HepG2 (cell line): Measurements from ENCODE around the gene MPP7. TPM values are rescaled to one million over a fixed set of nuclear protein-coding genes. Genes with fewer than 3 reads are reported as not detected.

Source experiments
- HMGXB4 ChIP-seq, 2 experiments: sonication (generic) in 1 of 2; formaldehyde crosslinking in 1 of 2; IDR thresholded peaks; 2 replicates each; pipeline versions ENCODE4 v1.4.0 to v1.6.1; 2018 to 2020; ENCODE audit warnings: missing genetic modification reagents in 2 of 2, borderline replicate concordance in 1 of 2, low read depth in 1 of 2, mild to moderate bottlenecking in 1 of 2, missing biosample characterization in 1 of 2
- NR2F1 ChIP-seq, 2 experiments: fragments of 450-650 bp in 1 of 2; formaldehyde crosslinking in 1 of 2; IDR thresholded peaks; 2 replicates each; pipeline versions ENCODE4 v1.5.0 to v1.6.1; 2016 to 2020; ENCODE audit warnings: mild to moderate bottlenecking in 1 of 2, missing compliant biosample characterization in 1 of 2, missing genetic modification reagents in 1 of 2, moderate library complexity in 1 of 2
- PHF8 ChIP-seq: sonication (generic); formaldehyde crosslinking; IDR thresholded peaks from 2 replicates; pipeline ENCODE4 v1.5.0; 2020; ENCODE audit warnings: missing genetic modification reagents
- TFAP4 ChIP-seq: sonication (generic); IDR thresholded peaks from 2 replicates; pipeline ENCODE4 v1.6.1; 2016; ENCODE audit warnings: low read depth, borderline replicate concordance
- YEATS2 ChIP-seq: sonication (generic); formaldehyde crosslinking; IDR thresholded peaks from 2 replicates; pipeline ENCODE4 v1.4.0; 2020; ENCODE audit warnings: missing genetic modification reagents, borderline replicate concordance
- ZBTB38 ChIP-seq: sonication (generic); formaldehyde crosslinking; IDR thresholded peaks from 2 replicates; pipeline ENCODE4 v1.5.1; 2020; ENCODE audit warnings: mild to moderate bottlenecking, missing genetic modification reagents
- ZNF124 ChIP-seq: sonication (generic); formaldehyde crosslinking; IDR thresholded peaks from 2 replicates; pipeline ENCODE4 v1.4.0; 2020; ENCODE audit warnings: missing genetic modification reagents
- ZNF343 ChIP-seq: sonication (generic); formaldehyde crosslinking; IDR thresholded peaks from 2 replicates; pipeline ENCODE4 v1.4.0; 2020; ENCODE audit warnings: mild to moderate bottlenecking, missing genetic modification reagents
- ZNF646 ChIP-seq: sonication (generic); formaldehyde crosslinking; IDR thresholded peaks from 2 replicates; pipeline ENCODE4 v1.9.0; 2021; ENCODE audit warnings: mild to moderate bottlenecking, missing genetic modification reagents
- ZNF713 ChIP-seq: sonication (generic); formaldehyde crosslinking; IDR thresholded peaks from 2 replicates; pipeline ENCODE4 v1.4.0; 2020; ENCODE audit warnings: mild to moderate bottlenecking, missing genetic modification reagents
- ZSCAN31 ChIP-seq: sonication (generic); formaldehyde crosslinking; IDR thresholded peaks from 2 replicates; pipeline ENCODE4 v1.5.0; 2020; ENCODE audit warnings: low read depth, mild to moderate bottlenecking, missing genetic modification reagents
- polyA plus RNA-seq, 8 experiments: library from polyadenylated mRNA; depleted of rRNA in 3 of 8; stranded (reverse) in 7 of 8; unstranded in 1 of 8; fragments of >200 nt; fragmentation: Illumina TruSeq in 4 of 8; extraction: Trizol in 4 of 8; gene quantifications; 2 replicates each; pipeline versions ENCODE4 v1.2.1 to v1.2.3, GENCODE V29; 2011 to 2016; ENCODE audit warnings: low read depth in 4 of 8, missing spikeins in 1 of 8, mixed read lengths in 1 of 8; ENCODE audit not compliant: insufficient read depth in 1 of 8
- total RNA-seq, 5 experiments: library from RNA; depleted of rRNA; stranded (reverse); fragments of >200 nt; fragmentation: Illumina TruSeq; extraction: Trizol; gene quantifications; 2 replicates each; pipeline ENCODE4 v1.2.3, GENCODE V29; 2016; ENCODE audit warnings: low read depth in 1 of 5
- TF ChIP-seq, protein P1 (sequence below): sonication (generic); formaldehyde crosslinking; IDR thresholded peaks from 2 replicates; pipeline ENCODE4 v1.8.1; 2022; ENCODE audit warnings: low read depth, mild to moderate bottlenecking, missing genetic modification reagents
- TF ChIP-seq, protein P2 (sequence below): sonication (generic); formaldehyde crosslinking; conservative IDR thresholded peaks from 2 replicates; pipeline ENCODE4 v1.8.0; 2022; ENCODE audit warnings: mild to moderate bottlenecking, moderate library complexity, missing genetic modification reagents

The MPP7 gene
- total and polyA plus RNA-seq, 2 of the 13 experiments (the other 11 are each of a cell fraction or from before 2014, with no cell fraction given): 6.8 to 16.4 TPM

- TF ChIP-seq ZNF646 (CRISPR knock-in tag): no peak
- TF ChIP-seq HMGXB4 (CRISPR knock-in tag; IDR thresholded peaks at IDR 0.05; ENCODE audit: borderline replicate concordance in 1 of 2, low read depth in 1 of 2): peak in 1 of 2 experiments; percentile 97; a peak in 3 of 4 replicates
- TF ChIP-seq PHF8 (CRISPR knock-in tag): peak; percentile 73
- TF ChIP-seq YEATS2 (CRISPR knock-in tag): peak; percentile 32; the same call in 1 of the 2 replicates
- peak; percentile 39; the same call in 1 of the 2 replicates for TF ChIP-seq TFAP4
- TF ChIP-seq ZNF124 (CRISPR knock-in tag): no peak
- TF ChIP-seq ZBTB38 (CRISPR knock-in tag): peak; percentile 41; the same call in 1 of the 2 replicates
- TF ChIP-seq NR2F1 (CRISPR knock-in tag; IDR thresholded peaks at IDR 0.05): no peak
- TF ChIP-seq ZSCAN31 (CRISPR knock-in tag): 0 out of 2 replicates have a peak, but pooled peaks have one; percentile 68
- peak; percentile 55; the same call in 1 of the 2 replicates for TF ChIP-seq ZNF343 (CRISPR knock-in tag)
- TF ChIP-seq, protein P1, sequence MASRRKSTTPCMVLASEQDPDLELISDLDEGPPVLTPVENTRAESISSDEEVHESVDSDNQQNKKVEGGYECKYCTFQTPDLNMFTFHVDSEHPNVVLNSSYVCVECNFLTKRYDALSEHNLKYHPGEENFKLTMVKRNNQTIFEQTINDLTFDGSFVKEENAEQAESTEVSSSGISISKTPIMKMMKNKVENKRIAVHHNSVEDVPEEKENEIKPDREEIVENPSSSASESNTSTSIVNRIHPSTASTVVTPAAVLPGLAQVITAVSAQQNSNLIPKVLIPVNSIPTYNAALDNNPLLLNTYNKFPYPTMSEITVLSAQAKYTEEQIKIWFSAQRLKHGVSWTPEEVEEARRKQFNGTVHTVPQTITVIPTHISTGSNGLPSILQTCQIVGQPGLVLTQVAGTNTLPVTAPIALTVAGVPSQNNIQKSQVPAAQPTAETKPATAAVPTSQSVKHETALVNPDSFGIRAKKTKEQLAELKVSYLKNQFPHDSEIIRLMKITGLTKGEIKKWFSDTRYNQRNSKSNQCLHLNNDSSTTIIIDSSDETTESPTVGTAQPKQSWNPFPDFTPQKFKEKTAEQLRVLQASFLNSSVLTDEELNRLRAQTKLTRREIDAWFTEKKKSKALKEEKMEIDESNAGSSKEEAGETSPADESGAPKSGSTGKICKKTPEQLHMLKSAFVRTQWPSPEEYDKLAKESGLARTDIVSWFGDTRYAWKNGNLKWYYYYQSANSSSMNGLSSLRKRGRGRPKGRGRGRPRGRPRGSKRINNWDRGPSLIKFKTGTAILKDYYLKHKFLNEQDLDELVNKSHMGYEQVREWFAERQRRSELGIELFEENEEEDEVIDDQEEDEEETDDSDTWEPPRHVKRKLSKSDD (CRISPR knock-in tag): no peak
- TF ChIP-seq ZNF713 (CRISPR knock-in tag): no peak
- TF ChIP-seq, protein P2, sequence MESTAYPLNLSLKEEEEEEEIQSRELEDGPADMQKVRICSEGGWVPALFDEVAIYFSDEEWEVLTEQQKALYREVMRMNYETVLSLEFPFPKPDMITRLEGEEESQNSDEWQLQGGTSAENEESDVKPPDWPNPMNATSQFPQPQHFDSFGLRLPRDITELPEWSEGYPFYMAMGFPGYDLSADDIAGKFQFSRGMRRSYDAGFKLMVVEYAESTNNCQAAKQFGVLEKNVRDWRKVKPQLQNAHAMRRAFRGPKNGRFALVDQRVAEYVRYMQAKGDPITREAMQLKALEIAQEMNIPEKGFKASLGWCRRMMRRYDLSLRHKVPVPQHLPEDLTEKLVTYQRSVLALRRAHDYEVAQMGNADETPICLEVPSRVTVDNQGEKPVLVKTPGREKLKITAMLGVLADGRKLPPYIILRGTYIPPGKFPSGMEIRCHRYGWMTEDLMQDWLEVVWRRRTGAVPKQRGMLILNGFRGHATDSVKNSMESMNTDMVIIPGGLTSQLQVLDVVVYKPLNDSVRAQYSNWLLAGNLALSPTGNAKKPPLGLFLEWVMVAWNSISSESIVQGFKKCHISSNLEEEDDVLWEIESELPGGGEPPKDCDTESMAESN (CRISPR knock-in tag): peak; percentile 58; the same call in 1 of the 2 replicates
Observed at GRCh38 chr10:28302638-28303488, at the start of gene MPP7 (continued).
